Measurements from ENCODE around the gene FANCC.

- TF ChIP-seq CTCF (IDR thresholded peaks at IDR 0.05; ENCODE audit: poor library complexity) (no peak), EZH2phosphoT487 (IDR thresholded peaks at IDR 0.05; ENCODE audit: low read depth, severe bottlenecking, unreplicated experiment) (no peak)
Observed at GRCh38 chr9:95226921-95227320, 90.6 kb downstream of the FANCC start.
